AG10803 (cell line): ENCODE results near the gene ADH1B.

Source experiments
- DNase-seq: peaks from one replicate; pipeline ENCODE4 v3.0.0; 2010; ENCODE audit warnings: low read depth
- H3K4me3 ChIP-seq: 2 replicates; pipeline ENCODE4 v1.5.1; 2011; ENCODE audit warnings: mild to moderate bottlenecking, low read length, control low read depth
- CTCF ChIP-seq: conservative IDR thresholded peaks from 2 replicates; pipeline ENCODE4 v1.5.1; 2011; ENCODE audit warnings: mild to moderate bottlenecking, low read length, control low read depth, inconsistent platforms

Gene ADH1B

GRCh38 chr4:99276417-99276816, 44.8 kb downstream of the ADH1B start:
- no peak for TF ChIP-seq CTCF
- no peak overlapping the region for H3K4me3 ChIP-seq
- DNase-seq = no peak

GRCh38 chr4:99275885-99276284, 45.3 kb downstream of the ADH1B start:
- no peak overlapping the region for H3K4me3 ChIP-seq
- no peak for DNase-seq
- no peak for TF ChIP-seq CTCF

- no peak for TF ChIP-seq CTCF
- no peak overlapping the region for H3K4me3 ChIP-seq
- no peak for DNase-seq
These were observed 46.2 kb downstream of the ADH1B start for GRCh38 chr4:99275050-99275449.

- H3K4me3 ChIP-seq = no peak overlapping the region
- no peak for TF ChIP-seq CTCF
- DNase-seq = no peak
These were observed 47.5 kb downstream of the ADH1B start for GRCh38 chr4:99273704-99274103.

GRCh38 chr4:99264927-99265326, 56.3 kb downstream of the ADH1B start:
- peak; percentile 9 for DNase-seq
- TF ChIP-seq CTCF = no peak
- H3K4me3 ChIP-seq = no peak overlapping the region
